Brain microvascular endothelial cell (primary cell): ENCODE measurements around the gene CPOX.
A peak's percentile ranks its signal among the peaks of the same experiment; 100 is the strongest.

Experiments used
- DNase-seq: peaks from one replicate; pipeline ENCODE4 v3.0.0-alpha.2; 2020
- H3K27ac ChIP-seq: fragments of 250-450 bp; sonication (Bioruptor Pico); 2 replicates; pipeline ENCODE4 v1.5.1; 2020; ENCODE audit warnings: mild to moderate bottlenecking, moderate library complexity
- H3K27me3 ChIP-seq: fragments of 250-450 bp; sonication (Bioruptor Pico); replicated peaks from 2 replicates; pipeline ENCODE4 v1.5.1; 2020; ENCODE audit warnings: mild to moderate bottlenecking
- H3K36me3 ChIP-seq: fragments of 250-450 bp; sonication (Bioruptor Pico); replicated peaks from 2 replicates; pipeline ENCODE4 v1.5.1; 2020; ENCODE audit warnings: mild to moderate bottlenecking
- H3K4me3 ChIP-seq: 2 replicates; pipeline ENCODE4 v1.5.1; 2011; ENCODE audit warnings: low read depth, mild to moderate bottlenecking, control low read depth, low read length, moderate library complexity
- in situ Hi-C: cut with HindIII; loops from 2 replicates; pipeline ENCODE4 v1.10.0; 2017; ENCODE audit warnings: low sequenced_read_pairs, low pct_ligation_motif_present
- TF ChIP-seq, protein P1 (sequence below): IDR thresholded peaks from 2 replicates; pipeline ENCODE4 v1.5.1; 2011; ENCODE audit warnings: low read depth, mild to moderate bottlenecking, moderate library complexity, low read length, control low read depth, inconsistent platforms; ENCODE audit errors: missing control alignments

Gene CPOX

DNA sequence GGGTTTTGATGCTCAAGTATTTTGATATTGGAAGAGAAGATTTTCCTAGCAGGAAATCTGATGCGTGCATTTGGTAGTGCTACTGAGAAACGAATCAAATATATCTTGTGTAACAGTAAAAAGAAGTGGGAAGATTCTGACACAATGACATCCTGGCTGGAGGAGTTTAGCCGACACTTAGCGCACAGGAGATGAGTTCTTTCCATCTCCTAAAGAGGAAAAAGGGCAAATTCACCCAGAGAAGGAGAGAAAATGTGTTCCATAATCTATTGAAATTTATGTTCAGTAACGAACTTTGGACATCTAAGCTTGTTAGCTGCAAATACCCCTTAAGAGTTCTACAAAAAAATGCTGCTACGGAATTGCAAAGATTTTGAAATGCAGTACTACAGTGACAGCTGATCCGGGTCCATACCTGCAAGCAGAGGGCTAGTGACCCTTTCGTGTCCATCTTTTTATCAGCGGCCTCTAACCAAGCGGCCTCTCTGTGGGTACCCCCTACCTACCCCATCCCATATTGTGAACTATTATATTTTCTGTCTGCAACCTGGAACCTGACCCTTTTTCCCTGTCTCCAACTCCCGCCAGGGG lies 971 bp downstream of the CPOX start:
- Histone ChIP-seq H3K4me3 (peak overlapping the region; percentile 82), H3K27ac (no peak overlapping the region), H3K36me3 (peaks cover 6% of the 10 kb centered on the region), H3K27me3 (no peaks in the 10 kb centered on the region)
- TF ChIP-seq, protein P1, sequence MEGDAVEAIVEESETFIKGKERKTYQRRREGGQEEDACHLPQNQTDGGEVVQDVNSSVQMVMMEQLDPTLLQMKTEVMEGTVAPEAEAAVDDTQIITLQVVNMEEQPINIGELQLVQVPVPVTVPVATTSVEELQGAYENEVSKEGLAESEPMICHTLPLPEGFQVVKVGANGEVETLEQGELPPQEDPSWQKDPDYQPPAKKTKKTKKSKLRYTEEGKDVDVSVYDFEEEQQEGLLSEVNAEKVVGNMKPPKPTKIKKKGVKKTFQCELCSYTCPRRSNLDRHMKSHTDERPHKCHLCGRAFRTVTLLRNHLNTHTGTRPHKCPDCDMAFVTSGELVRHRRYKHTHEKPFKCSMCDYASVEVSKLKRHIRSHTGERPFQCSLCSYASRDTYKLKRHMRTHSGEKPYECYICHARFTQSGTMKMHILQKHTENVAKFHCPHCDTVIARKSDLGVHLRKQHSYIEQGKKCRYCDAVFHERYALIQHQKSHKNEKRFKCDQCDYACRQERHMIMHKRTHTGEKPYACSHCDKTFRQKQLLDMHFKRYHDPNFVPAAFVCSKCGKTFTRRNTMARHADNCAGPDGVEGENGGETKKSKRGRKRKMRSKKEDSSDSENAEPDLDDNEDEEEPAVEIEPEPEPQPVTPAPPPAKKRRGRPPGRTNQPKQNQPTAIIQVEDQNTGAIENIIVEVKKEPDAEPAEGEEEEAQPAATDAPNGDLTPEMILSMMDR = no peak
- in situ Hi-C loops = no loop called here
- no peak for DNase-seq

GRCh38 chr3:98589331-98590036 lies 3.9 kb downstream of the CPOX start:
- in situ Hi-C loops = no loop called here
- peaks cover 10% of the 10 kb centered on the region for H3K36me3 ChIP-seq
- H3K4me3 ChIP-seq = no peak overlapping the region
- no peaks in the 10 kb centered on the region for H3K27me3 ChIP-seq
- TF ChIP-seq, protein P1 = no peak
- H3K27ac ChIP-seq = no peak overlapping the region
- DNase-seq = no peak

- TF ChIP-seq, protein P1 = peak; percentile 55
- no peak for DNase-seq
- in situ Hi-C loops = no loop called here
- Histone ChIP-seq H3K36me3 (peaks cover 10% of the 10 kb centered on the region), H3K27me3 (no peaks in the 10 kb centered on the region), H3K4me3 (no peak overlapping the region), H3K27ac (no peak overlapping the region)
Observed at GRCh38 chr3:98588065-98588464, 5.3 kb downstream of the CPOX start.

DNA sequence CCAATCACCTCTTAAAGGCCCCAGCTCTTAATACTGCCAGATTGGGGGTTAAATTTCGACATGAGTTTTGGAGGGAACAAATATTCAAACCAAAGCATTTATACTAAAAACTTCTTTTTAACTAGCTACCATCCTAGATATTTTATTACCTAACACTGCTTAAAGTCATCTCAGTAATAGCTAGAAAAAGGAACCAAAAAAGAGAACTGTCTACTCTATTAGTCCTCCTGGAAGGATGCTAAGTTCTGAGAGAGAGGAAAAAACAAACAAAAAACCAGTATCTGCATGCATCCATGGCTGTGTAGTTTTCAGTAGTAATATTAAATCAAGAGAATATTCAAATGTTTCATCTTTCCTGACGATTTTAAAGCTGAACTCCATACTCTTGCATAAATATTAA lies 5.8 kb downstream of the CPOX start:
- DNase-seq = no peak
- Histone ChIP-seq H3K27me3 (no peaks in the 10 kb centered on the region), H3K27ac (no peak overlapping the region), H3K4me3 (no peak overlapping the region), H3K36me3 (peaks cover 10% of the 10 kb centered on the region)
- in situ Hi-C loops = no loop called here
- TF ChIP-seq, protein P1 = no peak

- Histone ChIP-seq H3K4me3 (no peak overlapping the region), H3K36me3 (peaks cover 12% of the 10 kb centered on the region), H3K27ac (no peak overlapping the region), H3K27me3 (no peaks in the 10 kb centered on the region)
- in situ Hi-C loops = no loop called here
- no peak for DNase-seq
- TF ChIP-seq, protein P1 = no peak
Observed at GRCh38 chr3:98584547-98584946, 8.9 kb downstream of the CPOX start.
